HG03066 (cell line): Measurements from ENCODE around the gene CFAP99.

Experiments
- ATAC-seq: cut with Tn5 transposase; IDR thresholded peaks from one replicate; pipeline ENCODE4 v1.9.1; 2021; ENCODE audit warnings: low read depth; ENCODE audit not compliant: unreplicated experiment

CFAP99 gene

DNA sequence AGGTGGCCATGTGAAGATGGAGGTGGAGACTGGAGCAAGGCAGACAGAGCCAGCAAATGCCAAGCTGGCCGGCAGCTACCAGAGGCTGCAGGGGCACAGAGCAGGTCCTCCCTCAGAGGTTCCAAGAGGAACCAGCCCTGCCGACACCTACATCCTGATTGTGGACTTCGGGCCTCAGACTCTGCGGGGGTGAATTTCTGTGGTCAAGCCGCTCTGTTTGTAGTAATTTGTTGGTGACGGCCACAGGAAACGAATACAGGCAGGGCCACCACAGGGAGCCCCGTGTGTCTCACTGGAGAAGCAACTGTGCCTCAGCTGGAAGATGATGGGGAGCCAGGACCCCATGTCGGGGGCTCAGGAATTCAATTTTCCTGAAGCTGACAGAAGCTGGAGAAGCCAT, 28.6 kb upstream of the CFAP99 start:
- no peak for ATAC-seq

DNA sequence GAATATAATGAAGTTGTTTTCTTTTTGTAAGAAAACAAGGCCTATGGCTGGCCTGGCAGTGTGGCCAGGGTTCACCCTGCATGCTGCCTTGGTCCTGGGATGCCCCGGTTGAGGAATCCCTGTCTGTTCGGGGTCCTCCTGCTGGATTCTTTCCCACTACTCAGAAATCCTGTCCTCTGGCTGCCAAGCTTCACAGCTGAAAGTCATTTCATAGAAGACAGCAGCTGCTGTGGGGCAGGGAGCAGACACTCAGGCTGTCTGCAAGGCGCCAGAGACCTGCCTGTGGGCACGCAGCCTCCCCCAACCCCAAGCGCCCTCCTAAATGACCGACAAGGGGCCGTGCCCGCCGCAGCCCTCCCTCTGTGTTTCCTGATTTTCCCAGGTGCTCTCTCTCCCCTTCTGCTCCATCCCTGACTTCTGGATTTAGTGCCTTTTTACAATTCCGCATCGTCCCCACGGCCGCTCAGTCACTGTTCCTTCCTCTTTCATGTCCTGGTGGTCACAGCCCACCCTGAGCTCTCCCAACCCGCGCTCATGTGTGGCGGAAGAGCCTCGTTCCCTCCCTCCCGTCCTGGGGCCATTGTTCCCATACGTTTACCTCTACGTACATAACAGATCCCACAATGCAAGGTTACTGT, 27.9 kb upstream of the CFAP99 start:
- ATAC-seq = no peak

DNA sequence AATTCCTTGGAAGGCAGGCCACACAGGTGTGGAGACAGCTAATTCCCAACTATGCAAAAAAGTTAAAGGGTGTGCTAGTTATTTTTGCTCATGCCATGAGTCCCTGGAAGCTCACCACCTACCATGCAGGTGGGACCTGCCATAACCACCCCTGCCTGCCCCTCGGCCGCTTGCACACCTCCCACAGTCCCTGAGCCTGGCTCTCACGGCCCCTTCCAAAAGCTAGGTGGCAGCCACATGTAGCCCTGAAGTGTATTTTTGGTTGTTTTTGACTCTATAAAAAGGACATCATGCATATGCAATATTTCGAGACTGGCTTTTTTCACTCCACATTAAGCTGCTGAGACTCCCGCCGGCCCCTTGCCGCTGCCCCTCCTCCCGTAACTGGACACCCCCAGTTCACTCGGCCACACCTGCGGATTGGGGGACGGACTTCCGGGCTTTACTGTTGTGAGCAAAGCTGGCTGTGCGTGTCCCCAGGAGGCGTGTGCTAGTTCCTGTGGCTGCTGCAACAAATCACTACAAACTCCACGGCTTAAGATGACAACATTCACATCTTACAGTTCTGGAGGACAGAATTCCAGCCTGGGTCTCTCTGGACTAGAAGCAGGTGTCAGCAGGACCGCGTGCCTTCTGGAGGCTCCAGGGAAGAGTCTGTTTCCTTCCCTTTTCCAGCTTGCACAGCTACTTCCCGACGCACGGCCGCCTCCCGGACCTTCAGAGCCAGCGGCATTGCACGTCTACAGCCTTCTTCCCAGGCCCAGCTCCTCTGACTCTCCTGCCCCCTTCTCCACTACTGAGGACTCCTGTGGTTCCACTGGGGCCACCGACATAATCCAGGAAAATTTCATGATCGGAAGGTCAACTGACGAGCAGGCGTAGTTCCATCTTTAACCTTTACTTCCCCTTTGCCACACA, 25.1 kb upstream of the CFAP99 start:
- no peak for ATAC-seq

DNA sequence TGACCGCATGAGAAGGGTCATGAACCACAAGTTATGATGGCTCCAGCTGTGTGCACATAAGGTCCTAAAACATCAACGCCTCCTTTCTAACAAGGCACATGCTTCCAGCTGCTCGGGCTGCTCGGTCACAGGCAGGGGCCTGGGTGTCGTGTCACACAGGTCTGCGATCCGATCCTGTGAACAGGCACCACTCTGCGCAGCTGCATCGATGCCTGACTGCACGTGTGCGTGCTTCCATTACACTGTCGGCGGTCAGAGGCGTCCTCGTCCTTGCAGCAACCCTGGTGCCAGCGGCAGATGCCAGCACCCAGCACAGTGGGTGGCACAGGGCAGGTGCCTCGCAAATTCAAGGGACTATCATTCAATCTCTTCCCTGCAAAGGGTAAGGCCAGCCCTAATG, 24.2 kb upstream of the CFAP99 start:
- ATAC-seq = no peak

DNA sequence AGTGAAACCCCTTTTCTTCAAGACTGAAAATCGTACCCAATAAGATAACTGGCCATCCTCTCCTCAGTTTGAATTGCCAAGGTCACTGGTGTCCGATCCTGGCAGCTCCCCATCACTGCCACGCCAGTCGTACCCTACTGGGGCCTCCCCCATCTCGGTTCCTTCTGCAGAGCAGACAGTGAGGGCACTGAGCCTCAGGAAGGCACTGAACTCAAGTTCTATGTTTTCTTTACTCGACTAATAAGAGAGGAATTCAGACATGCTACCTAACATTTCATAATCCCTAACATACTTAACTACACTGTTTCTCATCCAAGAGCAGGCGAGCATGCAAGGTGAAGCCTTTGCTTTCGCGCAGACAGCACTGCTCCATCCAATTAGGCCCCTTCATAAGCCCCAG, 23.7 kb upstream of the CFAP99 start:
- no peak for ATAC-seq

DNA sequence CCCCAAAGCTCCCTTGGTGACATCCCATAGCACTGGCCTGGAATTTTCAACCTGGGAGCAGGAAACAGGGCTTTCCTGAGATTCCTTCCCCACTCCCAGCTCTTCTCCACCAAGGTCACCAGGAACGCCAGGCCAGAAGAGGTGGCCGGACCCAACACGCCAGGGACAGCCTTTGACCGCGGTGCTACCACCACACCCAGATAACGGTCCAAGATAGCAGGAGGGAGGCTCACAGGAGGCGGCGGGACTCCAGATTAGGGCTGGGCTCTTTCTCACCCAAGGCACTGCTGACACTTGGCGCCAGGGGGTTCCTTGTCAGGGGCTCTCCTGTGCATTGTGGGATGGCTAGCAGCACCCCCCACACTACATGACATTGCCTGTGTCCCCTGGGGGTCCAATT, 23.2 kb upstream of the CFAP99 start:
- ATAC-seq = no peak

DNA sequence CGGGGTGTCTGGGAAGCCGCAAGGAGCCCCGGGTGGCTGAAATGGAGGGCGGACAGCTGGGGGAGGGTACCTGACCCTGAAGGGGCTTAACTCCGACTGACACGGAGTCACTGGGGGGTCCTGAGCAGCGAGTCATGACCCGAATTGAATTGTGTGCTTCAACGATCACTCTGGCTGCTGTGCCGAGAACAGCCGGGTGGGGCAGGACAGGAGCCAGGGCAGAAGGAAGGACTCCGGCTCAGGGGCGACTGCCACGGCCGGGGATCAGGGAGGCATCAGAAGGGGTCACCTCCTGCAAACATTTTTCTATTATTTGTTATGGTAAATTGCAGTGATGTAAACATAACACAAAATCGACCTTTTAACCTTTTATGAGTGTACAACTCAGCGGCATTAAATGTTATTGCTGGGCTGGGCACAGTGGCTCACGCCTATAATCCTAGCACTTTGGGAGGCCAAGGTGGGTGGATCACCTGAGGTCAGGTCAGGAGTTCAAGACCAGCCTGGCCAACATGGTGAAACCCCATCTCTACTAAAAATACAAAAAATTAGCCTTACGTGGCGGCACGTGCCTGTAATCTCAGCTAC, 21.9 kb upstream of the CFAP99 start:
- no peak for ATAC-seq

DNA sequence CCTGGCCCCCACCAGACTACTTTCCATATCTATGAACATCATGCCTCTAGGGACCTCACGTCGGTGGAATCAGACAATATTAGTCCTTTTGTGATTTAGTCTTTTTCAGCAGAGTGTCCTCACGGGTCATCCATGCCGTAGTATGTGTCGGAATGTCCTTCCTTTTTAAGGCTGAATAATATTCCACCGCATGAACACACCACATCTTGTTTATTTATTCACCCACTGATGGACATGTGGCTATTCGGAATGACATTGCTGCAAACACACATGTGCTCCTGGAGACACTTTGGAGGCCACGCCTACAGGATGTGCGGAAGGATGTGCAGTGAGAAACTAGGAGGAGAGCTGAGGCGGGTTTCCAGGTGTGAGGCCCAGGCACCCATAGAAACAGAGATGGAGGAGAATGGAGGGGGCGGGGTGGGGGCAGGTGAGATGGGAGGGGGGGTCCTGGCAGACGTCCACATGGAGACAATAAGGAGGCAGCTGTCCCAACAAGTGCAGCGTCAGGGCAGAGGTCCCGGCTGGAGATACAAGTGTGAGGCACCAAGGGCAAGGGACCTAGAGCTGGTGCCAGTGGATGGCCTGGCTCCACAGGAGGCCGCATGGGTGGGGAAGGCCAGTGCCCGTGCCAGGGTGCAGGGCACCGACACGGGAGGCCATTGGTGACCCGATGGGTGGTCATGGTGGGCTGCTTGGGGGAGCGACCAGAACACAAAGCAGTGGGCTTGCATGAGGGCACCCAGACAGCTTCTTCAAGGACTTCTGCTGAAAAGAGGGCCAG, 21.0 kb upstream of the CFAP99 start:
- no peak for ATAC-seq

DNA sequence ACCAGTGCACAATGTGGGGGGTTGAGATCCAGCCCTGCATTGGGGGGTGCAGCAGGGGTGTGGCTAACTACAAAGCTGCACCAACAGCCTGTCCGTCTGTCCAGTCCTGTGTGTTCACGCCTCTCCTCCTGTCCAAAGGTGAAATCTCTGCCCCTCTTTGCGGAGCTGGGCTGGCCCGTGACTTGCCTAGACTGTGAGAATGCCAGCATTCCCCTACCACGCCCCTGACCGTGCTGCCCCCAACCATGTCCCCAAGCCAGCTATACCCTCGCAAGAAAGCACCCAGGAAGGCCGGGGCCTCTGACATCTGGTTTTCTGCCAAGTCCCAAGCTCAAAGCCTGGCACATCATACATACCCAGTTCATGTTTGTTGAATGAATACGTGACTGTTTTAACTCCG, 19.5 kb upstream of the CFAP99 start:
- no peak for ATAC-seq

DNA sequence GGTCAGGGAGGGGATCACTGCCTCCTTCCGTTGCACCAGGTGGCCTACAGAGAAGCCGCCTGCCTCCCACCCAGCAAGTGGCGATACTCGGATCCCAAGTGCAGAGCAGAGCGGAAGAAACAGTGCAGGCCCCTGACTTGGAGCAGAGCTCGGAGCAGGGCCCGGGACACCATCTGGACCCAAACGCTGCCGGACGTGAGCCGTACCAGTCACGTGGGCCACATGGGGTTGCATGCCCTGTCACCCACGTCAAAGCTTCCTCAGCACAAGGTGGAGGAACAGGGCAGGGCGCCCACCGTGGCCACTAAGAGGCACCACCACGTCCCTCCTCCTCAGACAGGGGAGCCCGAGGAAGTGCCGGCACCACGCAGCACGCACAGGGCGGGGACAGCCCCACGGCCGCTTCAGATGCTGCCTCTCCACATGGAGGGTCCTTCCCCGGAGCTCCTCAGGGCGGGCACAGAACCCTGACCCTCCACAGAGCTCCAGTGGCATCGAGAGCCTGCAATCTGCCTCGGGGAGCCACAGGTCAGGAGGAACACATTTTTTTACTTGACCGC, 19.0 kb upstream of the CFAP99 start:
- ATAC-seq = no peak

DNA sequence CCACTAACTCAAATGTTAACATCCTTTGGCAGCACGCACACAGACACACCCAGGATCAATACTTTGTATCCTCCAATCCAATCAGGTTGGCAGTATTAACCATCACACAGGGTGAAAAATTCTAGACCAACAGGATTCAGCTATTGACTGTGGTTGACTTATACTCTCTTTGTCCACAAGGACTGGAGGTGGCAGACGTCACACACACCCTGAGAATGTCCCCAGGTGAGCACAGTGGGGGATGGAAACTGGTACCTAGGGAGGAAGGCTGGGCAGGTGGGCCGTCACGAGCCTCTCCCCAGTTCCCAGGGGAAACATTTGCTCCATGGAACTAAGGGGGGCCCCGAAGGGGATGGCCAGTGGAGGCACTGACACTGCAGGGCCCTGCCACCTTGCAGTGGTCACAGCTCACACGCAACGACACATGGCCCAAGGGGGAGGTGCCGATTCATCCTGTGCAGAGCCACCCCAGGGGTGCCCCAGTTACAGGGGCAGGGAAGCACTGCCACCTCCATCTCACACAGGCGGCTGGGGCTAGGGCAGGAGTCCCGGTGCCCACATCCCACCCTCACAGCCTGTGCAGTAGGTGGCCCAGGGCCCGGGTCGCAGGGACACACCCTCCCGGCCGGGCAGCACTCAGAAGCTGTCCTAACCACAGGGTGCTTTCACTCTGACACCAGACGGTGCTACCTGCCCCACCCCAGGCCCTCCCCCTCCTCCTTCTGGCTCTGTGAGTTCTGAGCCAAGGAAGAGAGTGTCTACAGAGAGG, 17.7 kb upstream of the CFAP99 start:
- no peak for ATAC-seq

DNA sequence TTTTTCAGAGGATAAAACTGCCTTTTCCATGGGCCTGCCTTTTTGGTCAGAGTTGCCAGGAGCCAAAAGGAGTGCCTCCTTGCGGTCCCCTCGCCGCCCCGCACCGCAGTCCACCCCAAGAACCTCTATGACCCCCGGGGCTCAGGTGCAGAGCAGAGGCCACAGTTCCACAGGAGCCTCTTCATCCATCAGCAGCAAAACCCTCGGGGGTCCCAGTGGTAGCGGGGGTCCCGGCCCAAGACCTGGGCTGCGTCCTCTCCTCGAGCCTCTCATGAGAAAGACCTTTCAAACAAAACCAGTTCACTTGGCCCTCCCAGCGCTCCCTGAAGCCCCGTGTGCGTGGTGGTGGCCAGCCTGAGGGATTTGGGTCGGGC, 17.2 kb upstream of the CFAP99 start:
- no peak for ATAC-seq

DNA sequence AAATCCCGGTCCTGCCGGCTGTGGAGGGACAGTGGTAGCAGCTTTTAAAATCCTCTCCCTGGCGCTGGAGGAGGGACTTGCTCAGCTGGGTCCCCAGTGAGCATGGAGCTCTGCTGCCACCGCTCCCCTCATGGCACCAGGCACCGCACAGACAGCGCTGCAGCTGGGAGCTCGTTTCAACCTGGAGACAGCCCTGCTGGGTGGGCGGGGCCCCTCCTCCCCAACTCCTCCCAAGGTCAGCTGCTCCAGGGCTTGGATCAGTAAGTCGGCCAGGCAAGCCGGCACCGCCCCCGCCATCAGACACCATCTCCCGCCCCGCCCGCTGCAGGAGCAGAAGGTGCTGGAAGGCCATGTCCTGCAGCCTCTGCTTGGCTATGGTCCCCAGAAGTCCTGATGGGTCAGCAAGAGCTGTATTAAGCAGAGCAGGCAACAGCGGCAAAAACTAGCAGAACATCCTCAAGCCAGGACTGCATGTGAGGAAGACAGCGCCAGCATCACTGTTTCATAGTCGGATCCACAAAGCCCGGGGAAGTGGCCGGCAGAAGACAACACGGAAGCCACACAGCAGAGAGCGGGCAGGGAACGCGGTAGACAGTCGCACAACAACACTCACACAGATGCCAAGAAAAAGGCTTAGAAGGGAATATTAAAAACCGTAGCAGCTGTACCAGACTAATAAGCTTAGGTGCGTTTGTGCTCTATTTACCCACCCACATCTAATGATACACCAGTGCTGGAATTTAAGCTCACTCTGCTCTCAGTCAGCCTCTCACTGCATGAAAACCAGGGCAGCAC, 16.5 kb upstream of the CFAP99 start:
- ATAC-seq = no peak

DNA sequence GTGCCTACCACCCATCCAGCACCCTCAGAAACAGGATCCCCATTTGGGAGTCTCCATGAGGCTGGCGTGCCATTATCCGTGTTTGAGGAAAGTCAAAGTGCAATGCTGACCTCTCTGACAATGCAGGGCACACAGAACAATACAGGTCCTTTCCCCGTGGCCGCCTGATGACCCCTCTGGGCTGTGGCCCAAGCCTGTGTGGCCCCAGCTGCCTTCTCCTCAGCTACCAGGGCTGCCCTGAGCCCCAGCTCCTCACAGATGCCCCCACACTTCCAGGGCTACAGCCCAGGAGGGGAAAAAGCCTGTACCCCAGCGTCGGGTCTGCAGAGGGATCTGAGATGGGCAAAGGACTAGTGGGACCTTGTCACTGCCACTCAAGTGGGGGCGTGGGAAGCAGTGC, 15.8 kb upstream of the CFAP99 start:
- no peak for ATAC-seq

DNA sequence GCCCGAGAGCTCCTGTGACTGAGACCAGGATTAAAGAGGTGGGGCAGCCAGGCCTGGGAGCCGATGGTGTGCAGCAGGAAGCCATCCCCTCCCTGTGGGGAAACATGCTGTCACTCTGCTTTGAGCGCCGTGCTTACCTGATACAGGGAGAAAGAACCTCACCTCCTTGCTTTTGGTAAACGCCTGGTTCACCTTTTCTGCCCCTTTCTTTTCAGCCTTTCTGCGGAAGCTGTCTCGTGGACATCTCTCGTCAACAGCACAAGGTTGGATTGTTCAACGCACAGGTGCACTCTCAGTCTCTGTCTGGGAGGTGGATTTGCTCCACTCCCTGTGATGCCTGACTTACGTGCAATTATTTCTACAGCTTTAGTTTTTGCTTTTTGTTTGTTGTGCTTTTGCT, 12.3 kb upstream of the CFAP99 start:
- ATAC-seq = no peak

DNA sequence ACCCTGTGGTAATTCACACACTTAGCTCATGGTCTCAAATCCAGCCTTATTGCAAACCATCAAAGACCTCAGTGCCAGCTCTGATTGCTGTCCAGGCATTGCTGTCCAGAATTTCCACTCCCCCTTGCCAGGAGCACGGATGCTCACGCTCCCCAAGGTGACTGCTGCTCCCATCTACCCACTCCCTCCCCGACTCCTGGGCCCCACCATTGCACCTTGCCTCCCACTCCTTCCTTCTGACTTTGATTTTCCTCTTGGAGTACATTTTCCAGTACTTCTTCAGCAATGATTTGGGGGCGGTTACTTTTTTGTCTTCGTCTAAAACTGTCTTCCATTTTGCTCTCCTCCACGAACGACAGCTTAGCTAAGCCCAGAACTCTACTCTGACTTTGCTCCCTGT, 11.8 kb upstream of the CFAP99 start:
- no peak for ATAC-seq

DNA sequence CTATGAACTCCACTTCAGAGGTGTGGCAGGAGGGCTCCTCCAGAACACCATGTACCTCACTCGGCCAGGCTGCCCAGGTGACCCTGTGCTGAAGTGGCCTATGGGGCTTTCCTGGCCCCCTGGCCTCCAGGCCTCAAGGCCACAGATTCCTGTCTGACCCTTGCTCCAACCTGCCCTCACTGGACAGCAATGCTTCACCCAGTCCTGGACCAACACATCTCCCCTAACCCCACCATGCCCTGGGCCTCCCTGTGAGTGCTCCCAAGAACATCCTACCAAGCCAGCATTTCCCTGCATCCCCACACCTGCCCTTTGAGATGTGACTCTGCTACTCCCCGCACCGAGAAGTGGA, 10.8 kb upstream of the CFAP99 start:
- ATAC-seq = no peak

DNA sequence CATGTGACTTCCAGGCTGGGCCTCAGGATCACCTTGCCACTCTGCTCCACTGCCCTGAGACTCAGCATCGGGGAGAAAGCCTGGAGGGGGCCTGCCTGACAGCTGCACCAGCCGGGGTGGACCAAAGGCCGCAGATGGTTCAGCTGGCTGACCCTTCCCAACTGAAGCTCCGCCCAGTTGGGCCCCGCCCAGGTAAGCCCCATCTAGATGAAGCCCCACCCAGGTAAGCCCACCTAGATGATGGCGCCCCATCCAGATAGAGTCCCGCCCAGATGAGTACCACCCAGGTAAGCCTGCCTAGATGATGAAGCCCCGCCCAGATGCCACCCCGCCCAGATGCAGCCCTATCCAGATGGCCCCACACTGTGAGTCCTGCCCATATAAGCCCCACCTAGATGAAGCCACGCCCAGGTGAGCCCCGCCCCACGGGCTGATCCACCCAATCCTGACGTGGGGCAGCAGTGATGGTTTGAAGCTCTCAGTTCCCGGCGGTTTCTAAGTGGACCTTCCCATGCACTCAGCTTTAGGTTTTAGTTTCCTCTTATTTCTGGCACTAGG, 10.3 kb upstream of the CFAP99 start:
- ATAC-seq = no peak

DNA sequence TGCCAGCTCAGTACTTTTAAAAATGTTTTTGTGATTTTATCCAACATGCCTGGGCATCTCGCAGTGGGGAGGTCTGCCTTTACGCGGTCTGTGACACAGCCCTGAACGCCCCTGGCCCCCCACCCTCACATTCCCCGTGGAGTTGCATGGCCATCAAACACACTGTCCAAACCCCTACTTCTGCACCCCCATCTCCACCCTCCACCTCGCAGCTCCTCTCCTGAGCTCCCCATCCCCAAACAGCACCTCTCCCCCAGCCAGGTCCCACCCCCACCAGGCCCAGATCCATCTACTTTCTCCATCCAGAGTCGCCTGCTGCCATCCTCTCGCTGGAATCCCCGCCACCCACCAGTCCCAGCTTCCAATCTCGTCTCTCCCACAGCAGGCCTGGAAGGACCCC, 9.8 kb upstream of the CFAP99 start:
- no peak for ATAC-seq
